ENCODE measurements around the gene RIOK1. TPM values are rescaled to one million over a fixed set of nuclear protein-coding genes. Genes with fewer than 3 reads are reported as not detected.
A peak's percentile ranks its signal among the peaks of the same experiment; 100 is the strongest.

The RIOK1 gene
- total RNA-seq, 1 experiment from 2014 or later = 39.0 TPM

GRCh38 chr6:7413151-7413823 lies 23.7 kb downstream of the RIOK1 start:
- ATAC-seq (no peak), DNase-seq (ENCODE audit: low read depth, low spot score) (no peak)
- Histone ChIP-seq H3K4me1 (ENCODE audit: control insufficient read depth in 1 of 2, insufficient read depth in 2 of 2, low read length in 2 of 2) (no peaks in the 10 kb centered on the region), H3K9me3 (ENCODE audit: control insufficient read depth in 1 of 2, insufficient read depth in 1 of 2, low read depth in 1 of 2, low read length in 2 of 2) (no peaks in the 10 kb centered on the region), H3K27me3 (ENCODE audit: insufficient read depth, low read length) (no peaks in the 10 kb centered on the region), H4K20me1 (ENCODE audit: insufficient read depth) (no peaks in the 10 kb centered on the region), H3K79me2 (ENCODE audit: insufficient read depth, low read length) (no peaks in the 10 kb centered on the region), H3K9me2 (ENCODE audit: insufficient read depth) (no peaks in the 10 kb centered on the region), H3K27ac (ENCODE audit: low read depth, low read length) (no peak overlapping the region), H3K36me3 (ENCODE audit: control insufficient read depth in 1 of 2, insufficient read depth in 2 of 2, low read length in 2 of 2) (peaks cover 47 to 51% of the 10 kb centered on the region in 2 experiments), H2AFZ (ENCODE audit: low read depth, low read length, poor library complexity, severe bottlenecking) (no peak overlapping the region), H3K9ac (ENCODE audit: low read length) (no peak overlapping the region), H3K4me3 (replicated peaks in 1 of 2; ENCODE audit: low read depth in 1 of 2, low read length in 2 of 2) (no peak overlapping the region), H3K4me2 (ENCODE audit: low read length) (no peak overlapping the region)
- intact Hi-C loops (cut with micrococcal nuclease) = no loop called here
- CTCF ChIA-PET = no interaction called here
- no TSS peak for BruUV-seq (replicated peaks)
- POLR2A ChIA-PET = no interaction called here
- RAD21 ChIA-PET (ENCODE audit: low non-redundant PET in 1 of 2, low total read pairs in 2 of 2, uncharacterized antibody in 2 of 2, unreplicated experiment in 2 of 2) = no interaction called here
- TF ChIP-seq YY1 (IDR thresholded peaks at IDR 0.05; ENCODE audit: extremely low read depth, insufficient replicate concordance, low read depth, low read length) = no peak

GRCh38 chr6:7414811-7415210 lies 25.2 kb downstream of the RIOK1 start:
- no peak for DNase-seq (ENCODE audit: low read depth, low spot score)
- TF ChIP-seq CBX3 (IDR thresholded peaks at IDR 0.05; ENCODE audit: low read depth) (no peak), EZH2 (IDR thresholded peaks at IDR 0.05) (no peak), ATF3 (IDR thresholded peaks at IDR 0.05) (no peak), ELF1 (IDR thresholded peaks at IDR 0.05; ENCODE audit: borderline replicate concordance, low read depth) (no peak), CEBPB (IDR thresholded peaks at IDR 0.05; ENCODE audit: low read depth) (no peak), ZFX (IDR thresholded peaks at IDR 0.05) (no peak), EGR1 (IDR thresholded peaks at IDR 0.05; ENCODE audit: low read depth) (no peak), TCF7L2 (IDR thresholded peaks at IDR 0.05; ENCODE audit: borderline replicate concordance, extremely low read depth, insufficient read depth, insufficient read length) (no peak), EZH2phosphoT487 (IDR thresholded peaks at IDR 0.05; ENCODE audit: borderline replicate concordance) (no peak), SRF (IDR thresholded peaks at IDR 0.05; ENCODE audit: low read depth) (no peak), YY1 (IDR thresholded peaks at IDR 0.05; ENCODE audit: extremely low read depth, insufficient replicate concordance, low read depth, low read length) (no peak), POLR2AphosphoS5 (IDR thresholded peaks at IDR 0.05; ENCODE audit: low read depth, low read length) (no peak), JUND (IDR thresholded peaks at IDR 0.05) (no peak)
- TF ChIP-seq, protein P1, sequence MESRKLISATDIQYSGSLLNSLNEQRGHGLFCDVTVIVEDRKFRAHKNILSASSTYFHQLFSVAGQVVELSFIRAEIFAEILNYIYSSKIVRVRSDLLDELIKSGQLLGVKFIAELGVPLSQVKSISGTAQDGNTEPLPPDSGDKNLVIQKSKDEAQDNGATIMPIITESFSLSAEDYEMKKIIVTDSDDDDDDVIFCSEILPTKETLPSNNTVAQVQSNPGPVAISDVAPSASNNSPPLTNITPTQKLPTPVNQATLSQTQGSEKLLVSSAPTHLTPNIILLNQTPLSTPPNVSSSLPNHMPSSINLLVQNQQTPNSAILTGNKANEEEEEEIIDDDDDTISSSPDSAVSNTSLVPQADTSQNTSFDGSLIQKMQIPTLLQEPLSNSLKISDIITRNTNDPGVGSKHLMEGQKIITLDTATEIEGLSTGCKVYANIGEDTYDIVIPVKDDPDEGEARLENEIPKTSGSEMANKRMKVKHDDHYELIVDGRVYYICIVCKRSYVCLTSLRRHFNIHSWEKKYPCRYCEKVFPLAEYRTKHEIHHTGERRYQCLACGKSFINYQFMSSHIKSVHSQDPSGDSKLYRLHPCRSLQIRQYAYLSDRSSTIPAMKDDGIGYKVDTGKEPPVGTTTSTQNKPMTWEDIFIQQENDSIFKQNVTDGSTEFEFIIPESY (IDR thresholded peaks at IDR 0.05; ENCODE audit: extremely low read depth, insufficient replicate concordance, low read length) = no peak
- TF ChIP-seq, protein P2, sequence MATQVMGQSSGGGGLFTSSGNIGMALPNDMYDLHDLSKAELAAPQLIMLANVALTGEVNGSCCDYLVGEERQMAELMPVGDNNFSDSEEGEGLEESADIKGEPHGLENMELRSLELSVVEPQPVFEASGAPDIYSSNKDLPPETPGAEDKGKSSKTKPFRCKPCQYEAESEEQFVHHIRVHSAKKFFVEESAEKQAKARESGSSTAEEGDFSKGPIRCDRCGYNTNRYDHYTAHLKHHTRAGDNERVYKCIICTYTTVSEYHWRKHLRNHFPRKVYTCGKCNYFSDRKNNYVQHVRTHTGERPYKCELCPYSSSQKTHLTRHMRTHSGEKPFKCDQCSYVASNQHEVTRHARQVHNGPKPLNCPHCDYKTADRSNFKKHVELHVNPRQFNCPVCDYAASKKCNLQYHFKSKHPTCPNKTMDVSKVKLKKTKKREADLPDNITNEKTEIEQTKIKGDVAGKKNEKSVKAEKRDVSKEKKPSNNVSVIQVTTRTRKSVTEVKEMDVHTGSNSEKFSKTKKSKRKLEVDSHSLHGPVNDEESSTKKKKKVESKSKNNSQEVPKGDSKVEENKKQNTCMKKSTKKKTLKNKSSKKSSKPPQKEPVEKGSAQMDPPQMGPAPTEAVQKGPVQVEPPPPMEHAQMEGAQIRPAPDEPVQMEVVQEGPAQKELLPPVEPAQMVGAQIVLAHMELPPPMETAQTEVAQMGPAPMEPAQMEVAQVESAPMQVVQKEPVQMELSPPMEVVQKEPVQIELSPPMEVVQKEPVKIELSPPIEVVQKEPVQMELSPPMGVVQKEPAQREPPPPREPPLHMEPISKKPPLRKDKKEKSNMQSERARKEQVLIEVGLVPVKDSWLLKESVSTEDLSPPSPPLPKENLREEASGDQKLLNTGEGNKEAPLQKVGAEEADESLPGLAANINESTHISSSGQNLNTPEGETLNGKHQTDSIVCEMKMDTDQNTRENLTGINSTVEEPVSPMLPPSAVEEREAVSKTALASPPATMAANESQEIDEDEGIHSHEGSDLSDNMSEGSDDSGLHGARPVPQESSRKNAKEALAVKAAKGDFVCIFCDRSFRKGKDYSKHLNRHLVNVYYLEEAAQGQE (IDR thresholded peaks at IDR 0.05; ENCODE audit: low read depth) = no peak

More at GRCh38 chr6:7414811-7415210, 25.2 kb downstream of the RIOK1 start:
- Histone ChIP-seq H3K79me2 (ENCODE audit: insufficient read depth, low read length) (no peaks in the 10 kb centered on the region), H3K9me3 (ENCODE audit: control insufficient read depth in 1 of 2, insufficient read depth in 1 of 2, low read depth in 1 of 2, low read length in 2 of 2) (no peaks in the 10 kb centered on the region), H3K9me2 (ENCODE audit: insufficient read depth) (no peaks in the 10 kb centered on the region), H4K20me1 (ENCODE audit: insufficient read depth) (no peaks in the 10 kb centered on the region), H3K27me3 (ENCODE audit: insufficient read depth, low read length) (no peaks in the 10 kb centered on the region), H2AFZ (ENCODE audit: low read depth, low read length, poor library complexity, severe bottlenecking) (no peak overlapping the region), H3K4me1 (ENCODE audit: control insufficient read depth in 1 of 2, insufficient read depth in 2 of 2, low read length in 2 of 2) (no peaks in the 10 kb centered on the region), H3K4me3 (replicated peaks in 1 of 2; ENCODE audit: low read depth in 1 of 2, low read length in 2 of 2) (no peak overlapping the region), H3K36me3 (ENCODE audit: control insufficient read depth in 1 of 2, insufficient read depth in 2 of 2, low read length in 2 of 2) (peaks cover 48 to 52% of the 10 kb centered on the region in 2 experiments), H3K9ac (ENCODE audit: low read length) (no peak overlapping the region), H3K27ac (ENCODE audit: low read depth, low read length) (no peak overlapping the region), H3K4me2 (ENCODE audit: low read length) (no peak overlapping the region)
- no TSS peak for BruUV-seq (replicated peaks)
- ChIA-PET CTCF (no interaction called here), POLR2A (no interaction called here), RAD21 (ENCODE audit: low non-redundant PET in 1 of 2, low total read pairs in 2 of 2, uncharacterized antibody in 2 of 2, unreplicated experiment in 2 of 2) (interaction anchor here in 1 of 2 experiments (0.5 kb wide), 1 partner anchor 183 kb away, joined by 6 read pairs; no protein-coding TSS in a partner anchor)
- peak; percentile 61; the same call in 1 of the 2 replicates for ATAC-seq
- intact Hi-C loops (cut with micrococcal nuclease) = no loop called here
